Breast epithelium (tissue), 3 donors: ENCODE measurements around the gene MLXIP.

Experiments
- POLR2A ChIP-seq: fragments of 450-650 bp; IDR thresholded peaks from one replicate; pipeline ENCODE4 v1.6.1; 2016; ENCODE audit warnings: antibody characterized with exemption, mild to moderate bottlenecking, moderate library complexity
- POLR2AphosphoS5 ChIP-seq, 3 donors: sonication (generic); formaldehyde crosslinking; IDR thresholded peaks; one replicate each; pipeline ENCODE4 v1.6.1; 2017; ENCODE audit warnings: antibody characterized with exemption in 3 of 3
- TF ChIP-seq, protein P1 (sequence below), 3 donors: fragments of 450-650 bp; IDR thresholded peaks; one replicate each; pipeline ENCODE4 v1.5.1; 2016 to 2017; ENCODE audit warnings: antibody characterized with exemption in 3 of 3, mild to moderate bottlenecking in 3 of 3, moderate library complexity in 3 of 3

DNA sequence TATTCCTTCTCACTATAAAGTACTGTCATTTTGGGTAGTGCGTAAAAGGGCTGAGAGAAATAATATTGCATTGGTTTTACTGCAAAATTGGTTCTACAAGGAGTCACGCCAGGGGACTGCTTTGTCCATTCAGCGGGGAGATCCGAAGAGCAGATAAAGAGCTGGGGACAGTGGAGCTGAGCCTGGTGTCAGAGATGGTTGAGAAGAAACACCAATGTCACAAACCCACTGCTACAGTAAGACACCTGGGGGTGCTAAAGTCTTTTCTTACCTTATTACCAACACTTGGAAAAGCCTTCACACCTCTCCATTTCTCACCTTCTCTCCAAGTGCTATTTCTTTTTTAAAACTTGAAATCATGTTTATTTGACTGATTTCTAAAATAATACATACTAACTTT, 81.3 kb downstream of the MLXIP start:
- TF ChIP-seq, protein P1, sequence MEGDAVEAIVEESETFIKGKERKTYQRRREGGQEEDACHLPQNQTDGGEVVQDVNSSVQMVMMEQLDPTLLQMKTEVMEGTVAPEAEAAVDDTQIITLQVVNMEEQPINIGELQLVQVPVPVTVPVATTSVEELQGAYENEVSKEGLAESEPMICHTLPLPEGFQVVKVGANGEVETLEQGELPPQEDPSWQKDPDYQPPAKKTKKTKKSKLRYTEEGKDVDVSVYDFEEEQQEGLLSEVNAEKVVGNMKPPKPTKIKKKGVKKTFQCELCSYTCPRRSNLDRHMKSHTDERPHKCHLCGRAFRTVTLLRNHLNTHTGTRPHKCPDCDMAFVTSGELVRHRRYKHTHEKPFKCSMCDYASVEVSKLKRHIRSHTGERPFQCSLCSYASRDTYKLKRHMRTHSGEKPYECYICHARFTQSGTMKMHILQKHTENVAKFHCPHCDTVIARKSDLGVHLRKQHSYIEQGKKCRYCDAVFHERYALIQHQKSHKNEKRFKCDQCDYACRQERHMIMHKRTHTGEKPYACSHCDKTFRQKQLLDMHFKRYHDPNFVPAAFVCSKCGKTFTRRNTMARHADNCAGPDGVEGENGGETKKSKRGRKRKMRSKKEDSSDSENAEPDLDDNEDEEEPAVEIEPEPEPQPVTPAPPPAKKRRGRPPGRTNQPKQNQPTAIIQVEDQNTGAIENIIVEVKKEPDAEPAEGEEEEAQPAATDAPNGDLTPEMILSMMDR (IDR thresholded peaks at IDR 0.05): no peak
- TF ChIP-seq POLR2AphosphoS5 (IDR thresholded peaks at IDR 0.05) (no peak), POLR2A (no peak)
